ENCODE data around the gene AGBL4.
"Not testable (repeated sequence)": the region's sequence is repeated elsewhere in the genome, so short reads cannot be mapped to it uniquely, and the experiment has no call there.

The AGBL4 gene

GRCh38 chr1:49323925-49324540 is 699.7 kb downstream of the AGBL4 start:
- TF ChIP-seq POU6F1 (CRISPR knock-in tag; IDR thresholded peaks at IDR 0.05; ENCODE audit: borderline replicate concordance, low read depth) (peak; percentile 71; the same call in 1 of the 2 replicates), ESRRG (CRISPR knock-in tag; IDR thresholded peaks at IDR 0.05) (no peak), ISL1 (CRISPR knock-in tag; IDR thresholded peaks at IDR 0.05) (peak; percentile 81), TSHZ2 (CRISPR knock-in tag; IDR thresholded peaks at IDR 0.05) (0 out of 2 replicates have a peak, but pooled peaks have one; percentile 42)
- ATAC-seq, result peak; percentile 85

- ATAC-seq, result not testable (repeated sequence)
These were observed 703.3 kb downstream of the AGBL4 start for GRCh38 chr1:49320493-49320892.

GRCh38 chr1:49319426-49319963 is 704.3 kb downstream of the AGBL4 start:
- peak; percentile 16; the same call in 2 of the 3 replicates for ATAC-seq
- TF ChIP-seq GLIS3 (CRISPR knock-in tag; IDR thresholded peaks at IDR 0.05) (no peak), CSDC2 (CRISPR knock-in tag; IDR thresholded peaks at IDR 0.05) (no peak), CREB5 (CRISPR knock-in tag; IDR thresholded peaks at IDR 0.05; ENCODE audit: low read depth) (no peak), ZC3H10 (CRISPR knock-in tag; IDR thresholded peaks at IDR 0.05) (no peak)

- no peak for ATAC-seq
- TF ChIP-seq RARB (CRISPR knock-in tag; IDR thresholded peaks at IDR 0.05) (no peak), BACH2 (CRISPR knock-in tag; IDR thresholded peaks at IDR 0.05; ENCODE audit: borderline replicate concordance) (no peak), ZNF8 (CRISPR knock-in tag; IDR thresholded peaks at IDR 0.05) (no peak), CREB5 (CRISPR knock-in tag; IDR thresholded peaks at IDR 0.05; ENCODE audit: low read depth) (no peak), ZNF565 (CRISPR knock-in tag; conservative IDR thresholded peaks at IDR 0.05; ENCODE audit: low read depth) (no peak), CSDC2 (CRISPR knock-in tag; IDR thresholded peaks at IDR 0.05) (no peak), TCF4 (CRISPR knock-in tag; IDR thresholded peaks at IDR 0.05; ENCODE audit: borderline replicate concordance) (no peak), ARNTL (CRISPR knock-in tag; IDR thresholded peaks at IDR 0.05; ENCODE audit: borderline replicate concordance, low read depth) (no peak), TOX (CRISPR knock-in tag; IDR thresholded peaks at IDR 0.05; ENCODE audit: borderline replicate concordance) (no peak), SNAI2 (CRISPR knock-in tag; IDR thresholded peaks at IDR 0.05) (no peak)
These were observed 705.5 kb downstream of the AGBL4 start for GRCh38 chr1:49318218-49318617.

- ATAC-seq, result no peak
These were observed 716.3 kb downstream of the AGBL4 start for GRCh38 chr1:49307457-49307856.

More at GRCh38 chr1:49307457-49307856, 716.3 kb downstream of the AGBL4 start:
- no peak for TF ChIP-seq SNAI2 (CRISPR knock-in tag; IDR thresholded peaks at IDR 0.05)
- TF ChIP-seq PPARA (CRISPR knock-in tag; IDR thresholded peaks at IDR 0.05; ENCODE audit: borderline replicate concordance), result no peak
- TF ChIP-seq ZNF565 (CRISPR knock-in tag; conservative IDR thresholded peaks at IDR 0.05; ENCODE audit: low read depth), result no peak
- TF ChIP-seq TOX (CRISPR knock-in tag; IDR thresholded peaks at IDR 0.05; ENCODE audit: borderline replicate concordance), result no peak
- no peak for TF ChIP-seq OSR1 (CRISPR knock-in tag; IDR thresholded peaks at IDR 0.05)
- TF ChIP-seq BACH2 (CRISPR knock-in tag; IDR thresholded peaks at IDR 0.05; ENCODE audit: borderline replicate concordance), result no peak
